GM18520 (cell line): ENCODE measurements around the gene CCSER2.
"Not testable (repeated sequence)": the region's sequence is repeated elsewhere in the genome, so short reads cannot be mapped to it uniquely, and the experiment has no call there.

Experiments used
- ATAC-seq: cut with Tn5 transposase; IDR thresholded peaks from one replicate; pipeline ENCODE4 v1.9.1; 2021; ENCODE audit not compliant: unreplicated experiment

Gene CCSER2

DNA sequence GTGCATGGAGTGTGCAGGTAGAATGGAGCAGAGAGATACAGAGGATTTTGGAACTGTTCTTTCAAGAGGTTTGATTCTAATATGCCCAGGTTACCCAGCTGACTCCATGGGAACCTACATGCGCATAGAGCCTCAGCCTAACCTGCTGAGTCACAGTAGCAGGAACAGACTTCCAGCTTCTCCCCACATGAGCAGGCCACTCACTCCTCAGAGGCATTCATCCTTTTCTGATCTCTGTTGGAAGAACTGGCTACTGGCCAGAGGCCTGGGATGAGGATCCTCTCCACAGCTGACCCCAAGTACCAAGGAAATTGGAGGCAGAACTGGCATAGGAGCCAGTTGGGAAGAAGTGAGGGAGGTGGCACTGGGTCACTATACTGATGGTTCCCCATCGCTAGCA lies 17.9 kb upstream of the CCSER2 start:
- ATAC-seq = no peak

DNA sequence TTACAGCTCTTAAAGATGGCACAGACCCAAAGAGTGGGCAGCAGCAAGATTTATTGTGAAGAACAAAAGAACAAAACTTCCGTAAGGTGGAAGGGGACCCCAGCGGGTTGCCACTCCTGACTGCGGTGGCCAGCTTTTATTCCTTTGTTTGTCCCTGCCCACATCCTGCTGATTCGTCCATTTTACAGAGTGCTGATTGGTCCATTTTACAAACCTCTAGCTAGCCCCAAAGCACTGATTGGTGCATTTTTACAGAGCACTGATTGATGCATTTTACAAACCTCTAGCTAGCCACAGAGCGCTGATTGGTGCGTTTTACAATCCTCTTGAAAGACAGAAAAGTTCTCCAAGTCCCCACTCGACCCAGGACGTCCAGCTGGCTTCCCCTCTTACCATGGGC lies 16.8 kb upstream of the CCSER2 start:
- ATAC-seq = no peak

DNA sequence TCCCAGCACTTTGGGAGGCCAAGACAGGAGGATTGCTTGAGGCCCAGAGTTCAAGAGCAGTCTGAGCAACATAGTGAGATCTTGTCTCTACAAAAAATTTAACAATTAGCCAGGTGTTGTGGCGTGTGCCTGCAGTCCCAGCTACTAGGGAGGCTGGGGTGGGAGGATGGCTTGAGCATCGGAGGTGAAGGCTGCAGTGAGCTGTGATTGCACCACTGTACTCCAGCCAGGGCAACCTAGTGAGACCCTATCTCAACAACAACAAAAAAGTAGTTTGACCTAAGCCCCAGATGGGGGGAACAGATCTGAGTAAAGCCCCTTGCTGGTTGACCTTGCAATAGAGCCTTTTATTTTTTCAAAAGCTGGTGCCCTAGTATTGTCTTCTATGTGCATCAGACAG lies 15.6 kb upstream of the CCSER2 start:
- no peak for ATAC-seq

DNA sequence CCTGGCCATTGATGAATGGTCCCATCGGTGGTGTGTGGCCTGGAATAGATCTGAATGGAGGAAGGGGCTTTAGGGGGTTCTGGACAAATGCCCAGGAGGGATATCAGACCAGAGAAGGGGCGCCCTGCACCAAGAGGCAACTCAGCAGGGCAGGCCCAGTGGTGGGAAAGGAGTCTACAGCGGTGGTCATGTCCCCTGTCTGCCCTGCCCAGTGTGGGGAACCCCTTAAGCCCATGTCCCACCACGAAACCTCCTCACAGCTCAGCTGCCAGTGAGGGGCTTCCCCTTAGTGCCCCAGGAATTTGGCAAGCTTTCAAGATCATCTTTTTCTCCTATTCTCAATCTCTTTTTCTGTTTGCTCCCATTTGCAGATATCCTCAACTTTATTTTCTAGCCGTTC lies 14.1 kb upstream of the CCSER2 start:
- ATAC-seq = no peak

DNA sequence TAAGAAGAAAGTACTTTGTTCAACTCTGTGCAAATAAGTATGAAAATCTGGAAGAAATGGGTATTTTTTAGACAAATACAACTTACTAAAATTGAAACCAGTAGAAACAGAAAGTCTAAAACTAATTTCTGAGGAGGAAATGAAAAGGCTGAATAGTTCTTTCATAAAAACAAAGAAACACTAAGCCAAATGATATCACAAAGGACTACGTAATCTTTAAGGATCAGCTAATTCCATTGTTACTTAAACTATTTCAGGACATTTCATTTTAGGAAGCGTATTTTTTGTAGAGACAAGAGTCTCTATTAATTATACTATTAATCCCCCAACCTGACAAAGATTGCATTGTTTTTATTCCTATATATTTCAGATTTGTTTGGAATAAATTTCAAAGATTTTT lies 11.2 kb upstream of the CCSER2 start:
- peak; percentile 73 for ATAC-seq

DNA sequence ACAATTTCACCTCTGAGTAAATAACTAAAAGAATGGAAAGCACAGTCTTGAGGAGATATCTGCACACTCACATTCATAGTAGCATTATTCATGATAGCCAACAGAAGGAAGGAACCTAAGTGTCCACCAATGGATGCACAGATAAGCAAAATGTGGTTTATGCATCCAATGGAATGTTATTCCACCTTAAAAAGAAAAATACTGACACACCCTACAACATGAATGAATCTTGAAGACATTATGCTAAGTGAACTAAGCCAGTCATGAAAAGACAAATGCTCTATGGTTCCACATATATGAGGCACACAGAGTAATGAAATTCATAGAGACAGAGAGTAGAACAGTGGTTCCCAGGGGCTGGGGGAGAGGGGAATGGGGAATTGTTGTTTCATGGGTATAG lies 6.5 kb upstream of the CCSER2 start:
- ATAC-seq = no peak

DNA sequence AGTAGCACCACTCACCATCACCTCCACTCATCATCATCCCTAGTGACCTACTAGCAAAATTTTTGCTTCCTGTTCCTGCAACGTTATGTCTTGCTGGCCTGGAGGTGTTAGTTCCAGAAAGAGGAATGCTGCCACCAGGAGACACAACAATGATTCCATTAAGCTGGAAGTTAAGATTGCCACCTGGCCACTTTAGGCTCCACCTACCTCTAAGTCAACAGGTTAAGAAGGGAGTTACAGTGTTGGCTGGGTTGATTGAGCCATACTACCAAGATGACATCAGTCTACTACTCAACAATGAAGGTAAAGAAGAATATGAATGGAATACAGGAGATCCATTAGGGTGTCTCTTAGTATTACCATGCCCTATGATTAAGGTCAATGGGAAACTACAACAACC lies 4.8 kb upstream of the CCSER2 start:
- ATAC-seq = not testable (repeated sequence)

DNA sequence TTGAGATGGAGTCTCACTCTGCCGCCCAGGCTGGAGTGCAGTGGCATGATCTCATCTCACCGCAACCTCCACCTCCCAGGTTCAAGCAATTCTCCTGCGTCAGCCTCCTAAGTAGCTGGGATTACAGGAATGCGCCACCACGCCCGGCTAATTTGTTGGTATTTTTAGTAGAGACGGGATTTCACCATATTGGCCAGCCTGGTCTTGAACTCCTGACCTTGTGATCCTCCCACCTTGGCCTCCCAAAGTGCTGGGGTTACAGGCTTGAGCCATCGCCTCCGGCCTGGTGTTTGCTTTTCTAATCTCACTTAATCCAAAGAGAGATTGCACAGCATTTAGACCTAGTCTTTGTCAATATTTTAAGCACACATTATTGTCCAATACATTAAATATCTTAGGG lies 1.4 kb upstream of the CCSER2 start:
- not testable (repeated sequence) for ATAC-seq

DNA sequence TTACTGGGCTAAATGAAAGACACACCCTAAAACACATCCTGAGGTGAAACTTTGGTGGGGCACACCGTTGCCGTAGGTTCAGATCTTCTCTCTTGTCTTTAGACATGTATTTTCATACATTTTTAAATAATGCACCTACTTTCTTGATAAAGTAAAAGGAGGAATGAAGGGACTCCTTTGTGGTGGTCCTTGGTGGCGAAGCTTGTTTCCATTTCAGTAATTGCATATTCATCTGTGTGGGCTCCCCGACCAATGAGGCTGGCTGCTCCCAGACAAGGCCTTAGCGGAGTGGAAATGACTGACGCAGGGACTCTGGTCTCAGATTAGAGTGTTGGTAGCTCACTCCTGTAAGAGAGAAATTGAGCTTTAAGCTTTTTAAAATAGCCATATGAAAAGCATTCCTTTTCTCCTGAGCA lies 815 bp downstream of the CCSER2 start:
- peak; percentile 6 for ATAC-seq

DNA sequence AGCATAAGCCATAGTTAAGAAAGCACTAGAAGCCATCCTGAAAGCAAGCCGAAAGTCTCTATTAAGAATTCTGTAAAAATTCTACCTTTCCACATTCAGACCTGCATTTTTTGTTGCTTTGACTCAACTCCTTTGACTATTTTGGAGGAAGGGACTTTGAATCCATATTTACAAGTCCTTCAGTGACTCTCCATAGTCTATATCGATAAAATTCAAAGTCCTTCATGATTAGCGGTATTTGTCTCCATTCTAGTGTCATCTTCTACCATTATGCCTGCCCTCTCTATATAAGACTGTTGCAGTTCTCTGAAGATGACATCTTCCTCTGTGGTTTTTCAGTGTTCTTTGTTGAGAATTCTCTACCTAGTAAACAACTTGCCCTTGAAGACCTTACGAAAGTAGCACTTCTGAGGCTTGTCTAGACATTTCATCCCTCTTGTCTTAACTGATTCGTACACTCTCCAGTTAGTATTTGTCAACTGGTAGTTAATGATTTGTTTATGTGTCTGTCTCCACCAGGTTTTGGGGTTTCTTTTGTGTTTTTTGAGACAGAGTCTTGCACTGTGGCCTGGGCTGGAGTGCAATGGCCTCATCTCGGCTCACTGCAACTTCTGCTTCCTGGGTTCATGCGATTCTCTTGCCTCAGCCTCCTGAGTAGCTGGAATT lies 1.7 kb downstream of the CCSER2 start:
- peak; percentile 75 for ATAC-seq

DNA sequence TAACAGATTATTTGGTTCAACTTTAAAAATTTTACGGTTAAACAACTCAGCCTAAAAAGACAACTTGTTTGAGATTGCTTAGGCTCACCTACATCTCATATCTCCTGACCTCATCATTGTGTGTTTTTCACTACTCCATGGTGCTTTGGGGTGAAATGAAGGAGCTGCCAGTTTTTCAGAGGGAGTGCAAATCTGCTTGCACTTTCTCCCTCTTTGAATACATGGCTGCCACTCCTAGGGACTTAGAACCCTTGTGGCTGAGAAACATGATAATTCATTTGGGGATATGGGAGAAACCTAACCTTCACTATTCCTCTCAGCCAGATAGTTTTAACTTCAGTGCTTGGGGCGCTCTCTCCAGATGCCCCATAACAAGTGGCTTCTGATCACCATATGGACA lies 2.7 kb downstream of the CCSER2 start:
- ATAC-seq = no peak

DNA sequence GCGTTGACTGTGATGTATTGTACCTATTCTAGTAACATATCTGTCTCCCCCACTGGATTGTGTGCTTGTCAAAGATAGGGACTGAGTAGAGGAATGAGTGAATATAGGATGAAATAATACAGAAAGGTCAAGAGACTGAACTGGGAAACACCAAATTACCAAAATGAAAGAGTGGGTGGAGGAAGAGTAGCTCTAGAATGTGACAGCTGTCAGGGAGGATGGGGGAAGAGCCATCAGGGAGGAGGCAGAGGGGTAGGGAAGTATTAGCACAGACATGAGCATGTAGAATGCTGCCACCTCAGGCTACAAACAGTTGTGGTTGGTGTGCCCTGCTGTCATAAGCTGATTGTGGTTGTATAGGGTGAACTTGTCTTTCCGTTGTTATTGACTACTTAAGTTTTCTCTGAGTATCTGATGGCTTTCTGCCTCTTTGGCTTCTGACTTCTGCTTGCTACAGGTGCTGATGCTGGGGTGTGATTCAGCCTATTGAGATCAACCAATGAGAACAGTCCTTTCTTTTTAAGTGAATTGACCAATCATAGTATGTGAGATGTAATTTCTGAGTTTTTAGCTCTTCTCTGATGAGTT lies 5.6 kb downstream of the CCSER2 start:
- ATAC-seq = peak; percentile 31

DNA sequence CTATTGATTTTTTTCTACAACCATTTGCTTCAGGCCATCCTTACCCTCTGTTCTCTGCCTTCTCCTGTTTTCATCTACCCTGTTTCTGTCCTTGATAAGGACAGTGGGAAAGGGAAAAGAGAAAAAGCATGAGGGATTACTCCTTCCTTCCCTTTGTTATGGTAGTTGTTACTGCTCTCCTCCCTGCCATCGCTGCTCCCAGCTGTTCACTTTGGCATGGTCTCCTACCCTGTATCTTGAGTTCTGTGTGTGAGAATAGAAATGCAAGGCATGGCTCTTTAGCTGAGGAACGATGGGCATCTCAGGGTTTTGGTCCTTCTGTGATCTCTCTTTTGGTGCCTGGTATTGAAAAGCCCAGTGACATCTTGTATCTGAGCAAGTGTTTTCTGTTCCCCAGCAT lies 6.4 kb downstream of the CCSER2 start:
- no peak for ATAC-seq

DNA sequence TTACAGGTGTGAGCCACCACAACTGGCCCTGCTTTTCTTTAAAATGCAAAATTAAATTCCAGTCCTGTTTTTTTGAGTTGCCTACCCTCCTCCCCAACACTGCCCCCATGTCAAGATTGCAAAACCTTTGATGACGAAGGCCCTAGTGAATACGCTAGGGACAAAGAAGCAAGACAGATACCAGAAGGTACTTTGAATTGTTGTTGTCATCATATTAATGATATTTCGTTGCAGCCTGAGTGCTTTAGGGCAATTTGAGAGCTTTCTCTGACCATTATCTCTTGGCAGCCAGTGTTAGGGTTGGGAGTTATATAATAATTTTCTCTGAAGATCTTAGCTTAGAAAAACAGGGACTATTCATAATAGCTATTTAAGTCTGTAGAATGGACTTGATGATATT lies 7.1 kb downstream of the CCSER2 start:
- ATAC-seq = no peak

DNA sequence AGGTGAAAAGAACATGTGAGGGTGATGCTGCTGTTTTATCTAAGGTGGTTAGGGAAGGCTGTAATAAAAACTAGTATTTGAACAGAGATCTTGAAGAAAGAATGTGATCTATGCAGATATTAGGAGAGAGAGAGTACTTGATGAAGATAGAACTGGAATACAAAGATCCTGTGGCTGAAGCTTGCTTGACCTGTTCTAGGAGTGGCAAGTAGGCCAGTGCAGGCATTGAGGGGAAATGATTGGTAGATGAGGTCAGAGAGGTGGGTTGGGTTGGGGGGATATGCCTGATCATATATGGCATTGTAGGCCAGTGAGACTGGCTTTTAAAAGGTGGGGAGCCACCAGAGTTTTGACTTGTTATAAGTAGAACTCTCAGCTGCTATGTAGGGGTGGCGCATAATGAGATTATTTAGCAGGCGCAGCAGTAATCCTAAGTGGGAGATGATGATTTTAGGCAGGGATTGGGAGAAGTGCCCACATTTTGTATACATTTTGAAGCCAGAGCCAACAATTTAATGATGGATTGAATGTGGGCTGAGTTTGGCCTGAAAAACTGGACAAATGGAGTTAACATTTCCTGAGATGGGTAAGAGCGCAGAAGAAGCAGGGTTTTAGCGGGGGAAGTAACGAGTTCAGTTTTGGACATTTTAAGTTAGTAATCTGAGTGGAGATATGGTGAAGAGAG lies 8.2 kb downstream of the CCSER2 start:
- no peak for ATAC-seq

DNA sequence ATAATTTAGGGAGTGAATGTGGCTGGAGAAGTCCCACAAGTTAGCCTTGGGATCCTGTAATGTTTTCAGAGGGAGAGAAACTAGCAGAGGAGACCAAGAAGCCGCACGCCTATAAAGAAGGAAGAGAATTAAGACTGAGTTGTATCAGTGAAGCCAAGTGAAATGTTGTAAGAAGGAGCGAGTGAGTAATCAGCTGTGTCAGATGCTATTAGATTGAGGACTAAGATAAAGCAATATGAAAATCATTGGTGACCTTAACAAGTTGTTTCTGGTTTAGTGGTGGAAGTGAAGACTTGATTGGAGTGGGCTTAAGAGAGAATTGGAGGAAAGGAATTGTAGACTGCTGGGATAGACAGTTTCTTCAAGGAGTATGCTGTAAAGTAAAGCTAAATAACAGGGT lies 8.8 kb downstream of the CCSER2 start:
- no peak for ATAC-seq

DNA sequence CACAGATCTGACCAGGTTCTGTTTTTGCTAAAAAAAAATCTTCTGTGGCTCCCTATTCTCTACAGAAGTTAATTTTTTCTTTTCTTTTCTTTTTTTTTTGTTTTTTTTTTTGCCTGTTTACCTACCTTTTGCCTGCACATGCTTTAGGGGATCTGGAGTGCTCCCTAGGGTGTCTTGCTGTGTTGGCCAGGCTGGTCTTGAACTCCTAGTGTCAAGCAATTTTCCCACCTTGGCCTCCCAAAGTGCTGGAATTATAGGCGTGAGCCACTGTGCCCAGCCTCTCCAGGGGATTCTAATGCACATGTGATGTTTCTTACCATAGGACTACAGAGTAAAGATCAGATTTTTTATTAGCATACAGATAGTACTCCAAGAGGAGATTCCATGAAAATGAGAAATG lies 10.6 kb downstream of the CCSER2 start:
- ATAC-seq = no peak

DNA sequence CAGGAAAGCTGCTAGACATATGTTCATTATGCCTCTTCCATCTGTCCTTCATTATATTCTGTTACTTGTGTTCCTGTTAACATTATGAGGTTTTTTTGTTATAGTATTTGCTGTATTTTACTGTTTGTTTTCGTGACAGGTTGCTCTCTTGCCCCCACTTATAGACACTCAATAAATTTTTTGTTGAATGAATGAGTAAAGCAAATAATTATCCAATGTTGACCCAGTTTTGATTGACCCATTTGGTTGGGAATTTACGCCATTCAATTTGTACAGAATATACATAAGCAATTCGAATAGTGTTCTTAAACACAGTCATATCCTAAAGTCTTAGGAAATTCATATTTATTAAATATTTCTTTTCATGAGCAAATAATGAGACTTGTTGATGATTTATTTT lies 11.8 kb downstream of the CCSER2 start:
- ATAC-seq = no peak

DNA sequence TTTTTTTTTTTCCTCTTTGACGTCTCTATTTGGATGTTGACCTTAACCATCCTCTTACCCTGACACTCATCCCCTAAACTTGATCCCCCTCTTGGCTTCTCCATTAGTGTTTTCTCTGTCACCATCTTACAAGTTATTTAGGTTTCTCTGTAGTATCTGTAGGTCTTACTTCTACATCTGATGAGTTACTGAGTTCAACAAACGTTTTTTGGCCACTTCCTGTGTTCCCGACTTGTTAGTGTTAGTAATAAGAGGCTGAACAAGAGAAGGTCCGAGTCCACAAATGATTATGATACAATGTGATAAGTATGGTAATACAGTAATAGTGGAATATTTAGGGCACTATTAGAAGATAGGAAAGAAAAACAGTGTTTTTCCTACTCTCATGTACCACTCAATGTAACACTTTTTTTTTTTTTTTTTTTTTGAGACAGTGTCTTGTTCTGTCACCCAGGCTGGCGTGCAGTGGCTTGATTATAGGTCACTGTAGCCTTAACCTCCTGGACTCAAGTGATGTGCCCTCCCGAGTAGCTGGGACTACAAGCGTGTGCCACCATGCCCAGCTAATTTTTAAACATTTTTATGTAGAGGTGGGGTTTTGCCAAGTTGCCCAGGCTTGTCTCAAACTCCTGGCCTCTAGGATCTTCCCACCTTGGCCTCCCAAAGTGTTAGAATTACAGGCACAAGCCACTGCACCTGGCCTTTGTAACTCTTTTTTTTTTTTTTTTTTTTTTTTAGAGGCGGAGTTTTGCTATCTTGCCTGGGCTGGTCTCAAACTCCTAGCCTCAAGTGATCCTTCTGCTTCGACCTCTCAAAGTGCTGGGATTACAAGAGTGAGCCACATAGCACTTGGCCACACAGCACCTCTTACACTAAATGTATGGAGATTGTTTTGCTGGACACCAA lies 12.5 kb downstream of the CCSER2 start:
- no peak for ATAC-seq

DNA sequence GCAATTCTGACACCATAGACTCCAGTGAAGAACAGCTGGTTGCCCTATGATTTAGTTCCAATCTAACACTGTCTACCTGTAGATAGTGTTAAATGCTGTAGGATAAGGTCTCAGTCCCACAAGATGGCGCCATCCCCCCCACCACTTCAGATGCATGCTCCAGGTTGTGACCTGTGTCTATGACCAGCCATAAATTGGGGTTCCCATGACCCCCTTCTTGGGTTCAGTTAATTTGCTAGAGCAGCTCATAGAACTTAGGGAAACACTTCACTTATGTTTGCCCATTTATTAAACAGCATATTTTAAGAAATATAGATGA lies 13.1 kb downstream of the CCSER2 start:
- no peak for ATAC-seq

DNA sequence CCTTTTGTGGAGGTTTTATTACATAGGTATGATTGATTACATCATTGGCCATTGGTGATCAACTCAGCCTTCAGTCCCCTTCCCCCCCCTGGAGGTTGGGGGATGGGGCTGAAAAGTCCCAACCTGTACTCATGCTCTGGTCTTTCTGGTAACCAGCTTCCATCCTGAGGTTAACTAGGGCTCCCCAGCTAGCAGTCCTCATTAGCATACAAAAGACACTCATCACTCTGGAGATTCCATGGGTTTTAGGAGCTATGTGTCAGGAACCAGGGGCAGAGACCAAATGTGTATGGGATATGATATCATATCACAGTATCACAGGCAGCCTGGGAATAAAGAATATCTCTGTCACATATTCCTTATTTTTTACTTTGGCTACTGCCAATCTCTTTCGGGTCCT lies 13.6 kb downstream of the CCSER2 start:
- no peak for ATAC-seq

DNA sequence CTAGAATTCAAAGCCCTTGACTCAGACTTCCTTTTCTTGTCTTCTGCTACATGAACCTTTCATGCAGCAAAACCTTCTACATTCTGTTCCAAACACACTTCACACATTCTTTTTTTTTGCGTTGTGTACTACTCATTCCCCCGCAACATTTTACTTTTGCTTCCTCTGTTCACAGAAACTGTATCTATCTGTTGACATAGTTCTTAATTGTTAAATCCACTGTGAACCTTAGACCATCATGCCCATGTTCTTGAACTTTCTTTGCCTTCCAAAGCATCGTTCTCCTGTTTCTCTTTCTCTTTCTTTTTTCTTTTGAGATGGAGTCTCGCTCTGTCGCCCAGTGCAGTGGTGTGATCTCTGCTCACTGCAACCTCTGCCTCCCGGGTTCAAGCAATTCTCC lies 14.2 kb downstream of the CCSER2 start:
- ATAC-seq = no peak
